GM21526 (cell line): ENCODE data around the gene VWA8.
"Not testable (repeated sequence)": the region's sequence is repeated elsewhere in the genome, so short reads cannot be mapped to it uniquely, and the experiment has no call there.

ENCODE experiments used
- ATAC-seq: cut with Tn5 transposase; IDR thresholded peaks from one replicate; pipeline ENCODE4 v1.9.1; 2021; ENCODE audit warnings: moderate library complexity; ENCODE audit not compliant: unreplicated experiment, low FRiP score

Gene VWA8

DNA sequence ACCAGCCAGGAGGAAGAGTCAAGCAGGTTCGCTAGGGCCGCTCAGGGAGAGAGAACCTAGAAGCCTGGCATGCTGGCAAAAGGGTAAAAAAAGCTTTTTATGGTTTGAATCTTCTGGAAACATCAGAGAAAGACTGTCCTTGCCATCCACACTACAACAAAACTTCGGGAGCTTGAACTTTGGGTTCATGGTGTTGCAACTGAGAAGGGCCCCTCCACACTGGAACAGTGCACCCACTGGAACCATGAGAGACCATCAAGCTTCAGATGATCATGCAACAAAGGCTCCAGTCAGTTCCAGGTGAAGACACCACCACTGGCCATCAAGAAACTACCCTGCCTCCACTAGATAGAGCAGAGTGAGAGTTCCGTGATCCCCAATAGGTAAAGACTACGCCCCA is 333.5 kb downstream of the VWA8 start:
- ATAC-seq = no peak

DNA sequence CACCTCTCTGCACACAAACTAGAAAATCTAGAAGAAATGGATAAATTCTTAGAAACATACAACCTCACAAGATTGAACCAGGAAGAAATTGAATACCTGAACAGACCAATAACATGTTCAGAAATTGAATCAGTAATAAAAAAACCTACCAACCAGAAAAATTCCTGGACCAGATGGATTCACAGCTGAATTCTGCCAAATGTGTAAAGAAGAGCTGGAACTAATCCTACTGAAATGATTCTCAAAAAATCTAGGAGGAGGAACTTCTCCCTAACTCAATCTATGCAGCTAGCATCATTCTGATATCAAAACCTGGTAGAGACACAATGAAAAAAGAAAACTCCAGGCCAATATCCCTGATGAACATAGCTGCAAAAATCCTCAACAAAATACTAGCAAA is 336.9 kb downstream of the VWA8 start:
- no peak for ATAC-seq

DNA sequence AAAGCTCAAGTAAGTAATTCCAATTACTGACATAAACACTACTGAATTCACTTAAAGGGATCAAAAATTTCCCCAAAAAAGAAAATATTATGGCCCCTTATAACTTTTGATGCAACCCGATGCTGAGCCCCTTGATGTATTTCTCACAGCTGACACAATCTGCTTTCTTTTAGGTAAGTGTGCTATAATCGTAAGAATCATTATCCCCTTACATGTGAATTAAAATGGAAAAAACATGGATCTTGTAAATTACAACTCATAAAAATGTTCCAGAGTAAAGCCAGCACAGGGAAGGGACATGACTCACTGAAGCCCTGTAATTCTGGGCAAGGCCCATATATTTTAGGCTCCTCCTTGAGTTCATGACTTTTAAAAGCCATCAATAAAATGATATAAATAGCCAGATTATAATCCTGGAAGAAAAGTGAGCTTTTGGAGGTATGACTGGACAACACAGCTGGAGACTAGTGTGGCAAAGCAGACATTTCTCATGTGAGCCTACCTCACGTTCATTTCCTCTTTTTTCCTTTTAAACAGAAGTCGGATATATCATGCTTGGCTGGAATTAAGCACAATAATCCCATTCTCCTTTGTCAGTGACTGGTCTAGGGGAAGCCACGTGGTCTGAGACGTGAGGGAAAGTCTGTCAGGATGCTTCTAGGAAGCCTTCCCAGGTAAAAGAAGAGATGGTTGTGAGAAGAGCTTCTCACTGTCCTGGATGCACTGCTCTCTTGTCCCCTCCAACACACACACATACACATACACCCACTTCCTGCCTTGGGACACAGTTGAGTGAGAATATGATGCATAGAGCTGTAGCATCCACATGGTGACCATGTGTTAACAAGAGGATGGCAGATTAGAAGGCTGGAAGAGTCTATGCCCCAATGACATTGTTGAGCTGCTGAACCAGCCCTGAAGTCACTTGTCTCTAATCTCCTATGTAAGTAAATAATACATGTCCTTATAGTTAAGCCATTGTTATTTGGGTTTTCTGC is 338.2 kb downstream of the VWA8 start:
- ATAC-seq = no peak

DNA sequence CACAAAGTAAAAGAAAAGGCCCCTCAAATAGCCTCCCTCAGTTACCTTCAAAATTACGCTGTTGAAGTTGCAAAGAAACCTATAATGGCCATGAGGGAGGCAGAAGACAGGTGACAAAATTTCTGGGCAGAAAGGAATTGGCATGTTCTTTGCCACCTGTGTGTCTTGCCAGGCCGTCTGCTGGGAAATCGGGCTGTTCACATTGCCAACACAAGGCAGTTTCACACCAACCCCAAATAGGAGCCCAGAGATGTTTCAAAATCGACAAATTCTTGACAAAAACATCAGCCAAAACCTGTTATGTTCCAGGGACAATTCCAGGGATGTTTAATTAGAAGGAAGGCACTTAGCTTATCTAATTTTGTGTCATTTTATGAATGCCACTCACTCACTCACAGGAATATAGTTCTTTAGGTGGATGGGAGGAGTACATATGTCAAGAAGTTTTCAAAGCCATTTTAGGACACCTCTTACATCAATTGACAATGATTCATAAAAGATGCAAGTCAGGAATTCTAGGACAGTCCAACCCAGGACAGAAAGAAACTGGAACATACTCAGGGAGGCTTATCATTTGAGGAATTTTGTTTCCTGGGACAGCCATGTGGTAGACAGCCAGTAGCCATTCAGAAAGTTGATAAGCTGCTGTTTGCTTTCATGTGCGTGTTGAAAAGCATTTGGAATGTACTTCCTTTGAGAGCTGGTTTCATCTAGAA is 339.0 kb downstream of the VWA8 start:
- ATAC-seq = no peak

DNA sequence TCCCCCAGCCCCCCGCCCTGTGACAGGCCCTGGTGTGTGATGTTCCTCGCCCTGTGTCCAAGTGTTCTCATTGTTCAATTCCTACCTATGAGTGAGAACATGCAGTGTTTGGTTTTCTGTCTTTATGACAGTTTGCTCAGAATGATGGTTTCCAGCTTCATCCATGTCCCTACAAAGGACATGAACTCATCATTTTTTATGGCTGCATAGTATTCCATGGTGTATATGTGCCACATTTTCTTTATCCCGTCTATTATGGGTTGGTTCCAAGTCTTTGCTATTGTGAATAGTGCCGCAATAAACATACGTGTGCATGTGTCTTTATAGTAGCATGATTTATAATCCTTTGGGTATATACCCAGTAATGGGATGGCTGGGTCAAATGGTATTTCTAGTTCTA is 343.3 kb downstream of the VWA8 start:
- ATAC-seq = not testable (repeated sequence)

- no peak for ATAC-seq
These were observed 344.8 kb downstream of the VWA8 start for GRCh38 chr13:41616151-41616550.

- no peak for ATAC-seq
These were observed 345.4 kb downstream of the VWA8 start for GRCh38 chr13:41615528-41615855.

DNA sequence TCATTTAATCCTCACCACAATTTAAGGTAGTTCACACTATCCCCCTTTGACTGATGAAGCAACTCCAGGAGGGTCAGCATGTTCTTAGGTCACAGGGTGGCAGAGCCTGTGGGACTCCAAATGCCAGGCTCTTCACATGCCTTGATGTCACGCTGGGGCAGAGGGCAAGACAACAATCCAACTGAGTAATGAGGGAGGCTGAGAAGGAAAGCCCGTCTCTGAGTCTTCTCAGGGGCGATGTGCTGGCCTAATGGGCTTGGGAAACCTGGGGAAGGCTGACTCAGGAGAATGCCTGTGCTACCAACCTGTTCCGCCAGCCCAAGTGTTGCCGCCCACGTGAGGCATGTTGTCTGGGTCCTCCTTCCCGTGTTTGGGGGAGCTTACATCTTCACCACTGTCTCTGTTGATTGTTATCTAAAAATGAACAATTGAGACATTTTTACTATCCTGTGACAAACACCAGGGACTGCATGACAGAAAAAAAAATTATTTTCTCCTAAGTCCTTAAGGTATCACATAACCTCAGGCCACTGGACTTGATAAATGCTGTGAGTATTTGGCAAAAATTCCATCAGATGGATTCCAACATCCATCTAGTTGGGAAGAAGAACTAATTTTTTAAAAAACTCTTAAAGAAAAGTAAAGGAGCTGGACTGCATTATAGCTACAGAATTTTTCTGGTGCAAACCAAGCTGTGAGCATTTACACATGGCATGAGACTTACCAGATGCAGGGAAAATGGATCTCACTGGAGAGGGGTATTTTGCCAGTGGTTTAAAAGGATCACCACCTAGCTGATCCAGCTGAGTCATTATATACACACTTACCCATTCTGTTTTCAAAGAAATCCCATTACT is 346.0 kb downstream of the VWA8 start:
- no peak for ATAC-seq

- ATAC-seq = no peak
These were observed 346.8 kb downstream of the VWA8 start for GRCh38 chr13:41613984-41614661.

DNA sequence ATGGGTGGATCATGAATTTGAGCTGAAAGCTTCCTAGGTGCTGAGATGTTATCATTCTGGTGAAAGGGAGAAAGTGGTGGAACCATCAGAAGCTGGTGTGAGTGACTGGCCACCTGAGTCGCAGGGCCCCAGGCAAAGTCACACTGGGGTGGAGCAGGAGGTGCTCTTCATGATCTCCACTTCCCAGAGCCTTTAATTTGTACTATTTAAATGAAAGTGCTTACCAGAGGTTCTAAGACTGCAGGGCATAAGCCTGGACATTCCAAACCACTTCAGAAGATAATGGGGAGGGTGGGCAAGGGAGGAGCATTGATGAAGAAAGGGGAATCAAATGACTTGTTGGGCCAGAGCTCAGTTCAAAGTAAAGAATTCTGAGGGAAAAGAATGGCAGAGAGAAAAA is 347.4 kb downstream of the VWA8 start:
- ATAC-seq = no peak

DNA sequence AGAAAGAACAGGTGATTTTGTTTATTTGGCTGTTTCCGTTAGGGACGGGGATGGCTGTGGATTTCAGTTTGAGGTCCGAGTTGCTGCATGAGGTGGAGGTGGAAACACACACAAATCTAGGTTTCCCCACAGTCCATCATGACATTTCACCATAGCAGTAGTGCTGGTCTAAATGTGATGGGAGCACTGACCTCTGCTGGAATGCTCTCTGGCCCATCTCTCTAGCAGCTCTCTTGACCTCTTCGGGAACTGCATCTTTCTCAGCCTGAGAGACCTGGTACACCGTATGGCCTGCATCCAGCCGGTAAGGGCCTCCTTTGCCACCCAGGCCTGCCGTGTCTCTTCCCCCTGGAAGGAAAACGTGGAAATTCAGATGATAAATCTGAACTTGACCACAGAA is 349.5 kb downstream of the VWA8 start:
- no peak for ATAC-seq

GRCh38 chr13:41610404-41610803 is 350.5 kb downstream of the VWA8 start:
- no peak for ATAC-seq

DNA sequence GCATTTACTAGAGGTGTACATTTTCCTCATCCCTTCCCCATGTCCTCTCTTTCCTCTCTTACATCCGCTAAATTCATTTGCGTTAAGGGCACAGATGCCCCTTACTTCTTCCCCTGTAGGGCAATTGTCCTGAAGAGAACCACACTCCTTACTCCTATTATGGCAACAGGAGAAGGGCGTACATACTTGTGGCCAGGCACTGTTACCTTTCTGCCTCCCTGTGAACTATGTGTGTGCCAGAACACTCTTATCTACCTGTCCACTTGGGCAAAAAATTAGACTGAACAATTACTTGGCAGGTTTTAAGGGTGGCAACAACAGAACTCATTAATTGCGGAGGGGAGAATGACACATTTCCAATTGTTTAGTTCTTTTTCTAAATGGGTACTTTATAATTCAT is 351.1 kb downstream of the VWA8 start:
- no peak for ATAC-seq

GRCh38 chr13:41608839-41609177 is 352.1 kb downstream of the VWA8 start:
- no peak for ATAC-seq

DNA sequence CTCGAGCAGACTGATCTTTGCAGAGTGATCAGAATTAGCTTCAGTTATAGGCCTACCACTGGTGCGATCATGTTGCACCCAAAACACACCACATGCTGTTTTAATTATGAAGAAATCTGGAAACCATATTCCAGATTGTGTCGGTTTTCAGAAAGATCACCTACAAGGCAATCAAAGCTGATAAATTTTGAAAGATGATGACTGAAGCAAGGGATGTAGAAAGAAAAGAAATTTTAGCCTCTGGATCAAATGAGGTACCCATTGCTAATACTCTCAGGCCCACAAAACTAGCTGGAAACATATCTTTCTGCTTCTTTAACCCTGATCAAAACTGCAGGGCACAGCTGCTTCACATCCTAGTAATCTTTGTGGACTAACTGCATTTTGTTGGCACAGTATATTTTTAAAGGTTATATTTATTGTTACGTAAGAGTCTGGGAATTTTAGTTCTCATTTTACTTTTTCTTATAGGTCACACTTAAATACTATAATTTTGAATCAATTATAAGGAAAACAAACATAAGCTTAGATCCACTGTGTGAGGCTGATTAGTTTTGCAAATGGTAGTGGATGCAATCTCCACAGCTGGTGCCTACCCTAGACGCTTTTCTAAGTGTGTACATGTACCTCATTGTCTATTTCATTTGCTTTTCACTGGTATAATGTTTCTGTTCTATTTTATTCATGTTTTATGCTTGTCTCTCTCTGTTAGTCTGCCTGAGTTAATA is 352.6 kb downstream of the VWA8 start:
- ATAC-seq = no peak

DNA sequence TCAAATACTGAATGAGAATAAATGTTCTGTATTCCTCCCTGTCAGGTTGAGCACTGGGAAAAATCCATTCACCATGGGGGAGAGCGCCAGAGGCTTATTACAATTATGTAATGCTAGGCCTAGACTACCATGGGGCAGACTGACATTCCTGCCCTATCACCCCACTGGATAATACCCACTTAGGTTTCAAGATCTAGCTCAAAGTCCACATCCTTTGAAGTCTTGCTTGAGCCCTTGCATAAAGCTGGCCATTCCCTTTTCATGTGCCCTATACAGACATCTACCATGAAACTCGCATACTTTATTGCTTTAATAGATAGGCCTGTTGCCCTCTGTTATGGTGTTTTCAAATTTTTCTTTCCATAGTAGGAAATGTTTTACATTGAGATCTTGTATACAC is 354.3 kb downstream of the VWA8 start:
- no peak for ATAC-seq

GRCh38 chr13:41605319-41606285 is 355.3 kb downstream of the VWA8 start:
- ATAC-seq = no peak

- ATAC-seq = no peak
These were observed 357.0 kb downstream of the VWA8 start for GRCh38 chr13:41603917-41604316.
